OCI-LY7 (cell line): ENCODE measurements around the gene COL4A2. TPM values are rescaled to one million over a fixed set of nuclear protein-coding genes. Genes with fewer than 3 reads are reported as not detected.

Source experiments
- BruUV-seq: library from RNA; stranded (reverse); fragments of 400-500 nt; replicated peaks from 2 replicates; lab custom pipeline; 2021; lab: Mats Ljungman, UMichigan
- CTCF ChIA-PET: fragments of 300-600 bp; sonication (Branson Sonifier 250); formaldehyde crosslinking; loops from one replicate; lab custom pipeline; 2022; ENCODE audit warnings: antibody characterized with exemption; ENCODE audit not compliant: unreplicated experiment; lab: Charles Lee
- POLR2A ChIA-PET: fragments of 300-600 bp; sonication (Branson Sonifier 250); formaldehyde crosslinking; loops from one replicate; lab custom pipeline; 2022; ENCODE audit warnings: antibody characterized with exemption; lab: Charles Lee
- DNase-seq: peaks from one replicate; pipeline ENCODE4 v3.0.0-alpha.2; 2015; ENCODE audit warnings: low spot score
- H2AFZ ChIP-seq: fragments of 200-600 bp; sonication (generic), shearing (Covaris generic); 2 replicates; pipeline ENCODE4 v1.6.1; 2014; ENCODE audit warnings: mild to moderate bottlenecking, antibody characterized with exemption, low read length, moderate library complexity
- H3K27ac ChIP-seq: fragments of 200-600 bp; sonication (generic); 2 replicates; pipeline ENCODE4 v1.5.1; 2014; ENCODE audit warnings: mixed run types, low read depth, mild to moderate bottlenecking, moderate library complexity, low read length, inconsistent platforms; ENCODE audit not compliant: poor library complexity, severe bottlenecking
- H3K36me3 ChIP-seq: fragments of 200-600 bp; sonication (generic); 2 replicates; pipeline ENCODE4 v1.6.1; 2014; ENCODE audit warnings: mild to moderate bottlenecking, antibody characterized with exemption, low read length, moderate library complexity, mixed read lengths; ENCODE audit not compliant: insufficient read depth
- H3K4me1 ChIP-seq: fragments of 200-600 bp; sonication (generic); 2 replicates; pipeline ENCODE4 v1.5.1; 2014; ENCODE audit warnings: mild to moderate bottlenecking, low read length; ENCODE audit not compliant: insufficient read depth, poor library complexity, severe bottlenecking
- H3K4me2 ChIP-seq: fragments of 200-600 bp; sonication (generic); 2 replicates; pipeline ENCODE4 v1.6.1; 2014; ENCODE audit warnings: mild to moderate bottlenecking, low read length
- H3K4me3 ChIP-seq: fragments of 200-600 bp; sonication (generic); 2 replicates; pipeline ENCODE4 v1.5.1; 2014; ENCODE audit warnings: mild to moderate bottlenecking, low read depth, low read length; ENCODE audit not compliant: poor library complexity, severe bottlenecking
- H3K79me2 ChIP-seq: fragments of 200-600 bp; sonication (generic); 2 replicates; pipeline ENCODE4 v1.6.1; 2016; ENCODE audit warnings: low read depth, mild to moderate bottlenecking, low read length, moderate library complexity, mixed read lengths; ENCODE audit not compliant: insufficient read depth
- H3K9me2 ChIP-seq: fragments of 200-600 bp; sonication (generic); 2 replicates; pipeline ENCODE4 v1.6.1; 2016; ENCODE audit warnings: mild to moderate bottlenecking, low read length, mixed read lengths; ENCODE audit not compliant: insufficient read depth
- H3K9me3 ChIP-seq: fragments of 200-600 bp; sonication (generic); 2 replicates; pipeline ENCODE4 v1.6.1; 2014; ENCODE audit warnings: mild to moderate bottlenecking, mixed run types, low read length, mixed read lengths
- H4K20me1 ChIP-seq: fragments of 200-600 bp; sonication (generic); 2 replicates; pipeline ENCODE4 v1.6.1; 2014; ENCODE audit warnings: mild to moderate bottlenecking, antibody characterized with exemption, low read length, moderate library complexity, mixed read lengths; ENCODE audit not compliant: insufficient read depth
- CTCF ChIP-seq: fragments of 200-600 bp; sonication (generic); conservative IDR thresholded peaks from 2 replicates; pipeline ENCODE4 v1.5.1; 2014; ENCODE audit warnings: mild to moderate bottlenecking, antibody characterized with exemption, low read length, moderate library complexity, mixed read lengths
- EZH2phosphoT487 ChIP-seq: fragments of 200-600 bp; sonication (generic); IDR thresholded peaks from 2 replicates; pipeline ENCODE4 v1.6.1; 2018; ENCODE audit warnings: low read depth, borderline replicate concordance, mild to moderate bottlenecking, mixed run types, antibody characterized with exemption, low read length, moderate library complexity, mixed read lengths
- intact Hi-C: fragments of 100-400 bp; cut with micrococcal nuclease; formaldehyde crosslinking; loops from one replicate; pipeline ENCODE4 v1.10.0; 2022; ENCODE audit not compliant: unreplicated experiment
- total RNA-seq, 2 experiments: library from RNA; depleted of rRNA in 1 of 2; stranded (reverse); fragments of >200 nt in 1 of 2; shearing (Covaris generic) in 1 of 2; gene quantifications; 2 replicates each; pipeline ENCODE4 v1.2.3, GENCODE V29; 2014 to 2022

The COL4A2 gene
- total RNA-seq, 2 experiments from 2014 or later: 0.34 TPM; not detected in 1

GRCh38 chr13:110447058-110447511 lies 140.0 kb downstream of the COL4A2 start:
- TF ChIP-seq CTCF (no peak), EZH2phosphoT487 (no peak)
- Histone ChIP-seq H3K27ac (no peak overlapping the region), H3K79me2 (no peaks in the 10 kb centered on the region), H3K9me3 (no peaks in the 10 kb centered on the region), H2AFZ (no peak overlapping the region), H3K4me1 (no peaks in the 10 kb centered on the region), H3K4me3 (no peak overlapping the region), H3K36me3 (no peaks in the 10 kb centered on the region), H3K4me2 (no peak overlapping the region), H3K9me2 (no peaks in the 10 kb centered on the region), H4K20me1 (no peaks in the 10 kb centered on the region)
- no TSS peak for BruUV-seq
- intact Hi-C loops: no loop called here
- POLR2A ChIA-PET: no interaction called here
- CTCF ChIA-PET: no interaction called here
- DNase-seq: no peak

- Histone ChIP-seq H3K36me3 (no peaks in the 10 kb centered on the region), H3K4me1 (no peaks in the 10 kb centered on the region), H3K27ac (no peak overlapping the region), H3K79me2 (no peaks in the 10 kb centered on the region), H3K4me2 (no peak overlapping the region), H2AFZ (no peak overlapping the region), H3K9me2 (no peaks in the 10 kb centered on the region), H3K9me3 (no peaks in the 10 kb centered on the region), H3K4me3 (no peak overlapping the region), H4K20me1 (no peaks in the 10 kb centered on the region)
- ChIA-PET CTCF (no interaction called here), POLR2A (no interaction called here)
- TF ChIP-seq CTCF (no peak), EZH2phosphoT487 (no peak)
- BruUV-seq: no TSS peak
- intact Hi-C loops: no loop called here
- no peak for DNase-seq
These were observed 140.7 kb downstream of the COL4A2 start for GRCh38 chr13:110447801-110448200.

GRCh38 chr13:110448230-110448629 lies 141.1 kb downstream of the COL4A2 start:
- Histone ChIP-seq H3K9me3 (no peaks in the 10 kb centered on the region), H3K4me3 (no peak overlapping the region), H3K79me2 (no peaks in the 10 kb centered on the region), H3K4me2 (no peak overlapping the region), H3K4me1 (no peaks in the 10 kb centered on the region), H3K9me2 (no peaks in the 10 kb centered on the region), H2AFZ (no peak overlapping the region), H3K27ac (no peak overlapping the region), H3K36me3 (no peaks in the 10 kb centered on the region), H4K20me1 (no peaks in the 10 kb centered on the region)
- intact Hi-C loops: no loop called here
- CTCF ChIA-PET: no interaction called here
- TF ChIP-seq EZH2phosphoT487 (no peak), CTCF (no peak)
- no peak for DNase-seq
- POLR2A ChIA-PET: no interaction called here
- BruUV-seq: no TSS peak
